A673 (cell line): Measurements from ENCODE around the gene SPPL2B. TPM values are rescaled to one million over a fixed set of nuclear protein-coding genes. Genes with fewer than 3 reads are reported as not detected.

Experiments
- BruUV-seq: library from RNA; stranded (reverse); fragments of 400-500 nt; replicated peaks from 2 replicates; lab custom pipeline; 2021; lab: Mats Ljungman, UMichigan
- CTCF ChIA-PET: fragments of 300-600 bp; sonication (Branson Sonifier 250); formaldehyde crosslinking; loops from one replicate; lab custom pipeline; 2022; ENCODE audit warnings: antibody characterized with exemption; lab: Charles Lee
- POLR2A ChIA-PET: fragments of 300-600 bp; sonication (Branson Sonifier 250); formaldehyde crosslinking; loops from one replicate; lab custom pipeline; 2022; ENCODE audit warnings: antibody characterized with exemption; ENCODE audit not compliant: low non-redundant PET; lab: Charles Lee
- DNase-seq: peaks from one replicate; pipeline ENCODE4 v3.0.0-alpha.2; 2015; ENCODE audit warnings: low spot score
- H3K27ac ChIP-seq: fragments of 200-600 bp; sonication (generic); 2 replicates; pipeline ENCODE4 v1.5.1; 2016; ENCODE audit warnings: mixed run types, low read depth, mild to moderate bottlenecking, mixed read lengths, antibody characterized with exemption, low read length; ENCODE audit not compliant: poor library complexity, severe bottlenecking
- H3K27me3 ChIP-seq: fragments of 200-600 bp; sonication (generic); replicated peaks from 2 replicates; pipeline ENCODE4 v1.6.1; 2017; ENCODE audit warnings: mixed run types, low read depth, mild to moderate bottlenecking, mixed read lengths, antibody characterized with exemption, low read length; ENCODE audit not compliant: insufficient read depth, poor library complexity
- H3K36me3 ChIP-seq: fragments of 200-600 bp; sonication (generic); 2 replicates; pipeline ENCODE4 v1.6.1; 2016; ENCODE audit warnings: mixed run types, mild to moderate bottlenecking, mixed read lengths, antibody characterized with exemption, low read length; ENCODE audit not compliant: insufficient read depth, poor library complexity, severe bottlenecking
- H3K4me1 ChIP-seq: fragments of 200-600 bp; sonication (generic); 2 replicates; pipeline ENCODE4 v1.6.1; 2017; ENCODE audit warnings: mixed run types, mild to moderate bottlenecking, mixed read lengths, antibody characterized with exemption, low read length; ENCODE audit not compliant: insufficient read depth, poor library complexity, severe bottlenecking
- H3K4me3 ChIP-seq: fragments of 200-600 bp; sonication (generic); 2 replicates; pipeline ENCODE4 v1.5.1; 2016; ENCODE audit warnings: low read depth, mixed run types, mild to moderate bottlenecking, mixed read lengths, low read length; ENCODE audit not compliant: poor library complexity, severe bottlenecking
- H3K9me3 ChIP-seq: fragments of 200-600 bp; sonication (generic); 2 replicates; pipeline ENCODE4 v1.6.1; 2016; ENCODE audit warnings: mixed run types, low read depth, mild to moderate bottlenecking, mixed read lengths, antibody characterized with exemption, low read length; ENCODE audit not compliant: poor library complexity, severe bottlenecking
- EZH2 ChIP-seq: fragments of 200-600 bp; sonication (generic); IDR thresholded peaks from 2 replicates; pipeline ENCODE4 v1.6.1; 2017; ENCODE audit warnings: borderline replicate concordance, low read depth, mild to moderate bottlenecking, mixed read lengths, antibody characterized with exemption, low read length; ENCODE audit not compliant: poor library complexity, severe bottlenecking
- intact Hi-C: fragments of 100-400 bp; cut with micrococcal nuclease; formaldehyde crosslinking; loops from one replicate; pipeline ENCODE4 v1.10.0; 2022; ENCODE audit not compliant: unreplicated experiment
- total RNA-seq: library from RNA; stranded (reverse); gene quantifications from 2 replicates; pipeline ENCODE4 v1.2.3, GENCODE V29; 2021
- TF ChIP-seq, protein P1 (sequence below): fragments of 300-800, 200-600 bp; sonication (generic); conservative IDR thresholded peaks from 2 replicates; pipeline ENCODE4 v1.5.1; 2017; ENCODE audit warnings: low read depth, mild to moderate bottlenecking, antibody characterized with exemption, low read length, moderate library complexity, mixed read lengths

SPPL2B gene
- total RNA-seq, 1 experiment from 2014 or later: 86.8 TPM

DNA sequence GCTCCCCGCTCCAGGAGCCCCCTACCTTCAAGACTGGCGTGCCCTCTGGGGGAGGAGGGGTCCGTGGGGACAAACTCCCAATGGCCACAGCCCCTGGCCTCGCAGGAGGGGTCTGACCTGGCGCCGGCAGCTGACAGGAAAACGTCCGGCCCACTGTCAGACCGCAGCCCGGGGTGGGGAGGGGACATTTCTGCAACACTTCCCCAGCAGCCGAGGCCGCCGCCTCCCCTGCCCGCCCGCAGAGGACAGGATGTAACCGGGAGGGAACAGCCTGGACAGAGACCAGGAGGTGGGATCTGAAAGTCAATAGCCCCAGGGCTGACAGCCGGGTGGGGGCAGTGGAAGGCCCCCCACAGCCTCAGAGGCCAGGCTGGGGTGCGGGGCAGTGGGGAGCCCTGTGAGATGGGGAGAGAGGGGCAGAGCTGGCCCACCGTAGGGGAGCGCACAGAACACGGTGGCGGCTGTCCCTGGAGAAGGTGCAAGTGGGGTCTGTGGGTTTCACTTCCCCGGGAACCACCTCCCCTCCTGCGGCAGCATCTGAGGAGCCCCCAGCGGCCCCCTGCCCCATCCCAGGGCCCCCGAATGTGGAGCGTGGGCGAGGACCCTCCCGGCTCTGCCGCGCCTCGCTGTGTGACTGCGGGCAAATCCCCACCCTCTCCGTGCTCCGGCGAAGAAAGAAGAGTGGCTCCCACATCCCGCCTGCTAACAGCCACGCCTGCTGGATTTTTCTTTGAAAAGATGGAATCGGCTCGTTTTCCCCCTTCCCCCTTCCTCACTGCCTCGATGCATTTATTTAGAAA lies 46.2 kb upstream of the SPPL2B start, which contains the start of gene PEAK3:
Gene PEAK3 (minus strand): TSS at position 114 of the 800 bp plus-strand sequence. CDS start 1,244 bp downstream, outside the sequence.
- ChIA-PET POLR2A (no interaction called here), CTCF (no interaction called here)
- BruUV-seq: no TSS peak
- Histone ChIP-seq H3K4me3 (no peak within 1 kb of the TSS), H3K9me3 (no peaks in the 10 kb centered on the region), H3K4me1 (no peaks in the 10 kb centered on the region), H3K27me3 (no peaks in the 10 kb centered on the region), H3K27ac (no peak within 1 kb of the TSS), H3K36me3 (no peaks in the 10 kb centered on the region)
- intact Hi-C loops: no loop called here
- DNase-seq: no peak
- TF ChIP-seq, protein P1, sequence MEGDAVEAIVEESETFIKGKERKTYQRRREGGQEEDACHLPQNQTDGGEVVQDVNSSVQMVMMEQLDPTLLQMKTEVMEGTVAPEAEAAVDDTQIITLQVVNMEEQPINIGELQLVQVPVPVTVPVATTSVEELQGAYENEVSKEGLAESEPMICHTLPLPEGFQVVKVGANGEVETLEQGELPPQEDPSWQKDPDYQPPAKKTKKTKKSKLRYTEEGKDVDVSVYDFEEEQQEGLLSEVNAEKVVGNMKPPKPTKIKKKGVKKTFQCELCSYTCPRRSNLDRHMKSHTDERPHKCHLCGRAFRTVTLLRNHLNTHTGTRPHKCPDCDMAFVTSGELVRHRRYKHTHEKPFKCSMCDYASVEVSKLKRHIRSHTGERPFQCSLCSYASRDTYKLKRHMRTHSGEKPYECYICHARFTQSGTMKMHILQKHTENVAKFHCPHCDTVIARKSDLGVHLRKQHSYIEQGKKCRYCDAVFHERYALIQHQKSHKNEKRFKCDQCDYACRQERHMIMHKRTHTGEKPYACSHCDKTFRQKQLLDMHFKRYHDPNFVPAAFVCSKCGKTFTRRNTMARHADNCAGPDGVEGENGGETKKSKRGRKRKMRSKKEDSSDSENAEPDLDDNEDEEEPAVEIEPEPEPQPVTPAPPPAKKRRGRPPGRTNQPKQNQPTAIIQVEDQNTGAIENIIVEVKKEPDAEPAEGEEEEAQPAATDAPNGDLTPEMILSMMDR: no peak
- no peak for TF ChIP-seq EZH2

DNA sequence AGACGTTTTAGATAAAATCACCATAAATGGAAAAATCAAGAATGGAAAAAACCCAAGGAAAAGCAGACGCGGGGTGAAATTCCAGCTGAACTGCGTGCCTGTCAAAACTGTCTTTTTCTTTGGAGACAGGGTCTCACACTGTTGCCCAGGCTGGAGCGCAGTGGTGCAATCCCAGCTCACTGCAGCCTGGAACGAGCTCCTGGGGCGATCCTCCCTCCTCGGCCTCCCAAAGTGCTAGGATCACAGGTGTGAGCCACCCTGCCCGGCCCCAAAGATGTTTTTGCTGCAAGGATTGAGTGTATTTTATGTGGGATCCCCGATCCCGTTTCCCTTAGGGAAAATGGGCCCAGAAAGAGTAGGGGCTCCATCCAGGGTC lies 45.6 kb upstream of the SPPL2B start:
- ChIA-PET CTCF (interaction anchor here (0.6 kb wide), 1 partner anchor 13 kb away, joined by 3 read pairs; no protein-coding TSS in a partner anchor), POLR2A (no interaction called here)
- Histone ChIP-seq H3K27me3 (no peaks in the 10 kb centered on the region), H3K4me1 (no peaks in the 10 kb centered on the region), H3K9me3 (no peaks in the 10 kb centered on the region), H3K4me3 (no peak overlapping the region), H3K36me3 (no peaks in the 10 kb centered on the region), H3K27ac (no peak overlapping the region)
- DNase-seq: no peak
- TF ChIP-seq, protein P1: no peak
- no peak for TF ChIP-seq EZH2
- intact Hi-C loops: no loop called here
- BruUV-seq: no TSS peak

DNA sequence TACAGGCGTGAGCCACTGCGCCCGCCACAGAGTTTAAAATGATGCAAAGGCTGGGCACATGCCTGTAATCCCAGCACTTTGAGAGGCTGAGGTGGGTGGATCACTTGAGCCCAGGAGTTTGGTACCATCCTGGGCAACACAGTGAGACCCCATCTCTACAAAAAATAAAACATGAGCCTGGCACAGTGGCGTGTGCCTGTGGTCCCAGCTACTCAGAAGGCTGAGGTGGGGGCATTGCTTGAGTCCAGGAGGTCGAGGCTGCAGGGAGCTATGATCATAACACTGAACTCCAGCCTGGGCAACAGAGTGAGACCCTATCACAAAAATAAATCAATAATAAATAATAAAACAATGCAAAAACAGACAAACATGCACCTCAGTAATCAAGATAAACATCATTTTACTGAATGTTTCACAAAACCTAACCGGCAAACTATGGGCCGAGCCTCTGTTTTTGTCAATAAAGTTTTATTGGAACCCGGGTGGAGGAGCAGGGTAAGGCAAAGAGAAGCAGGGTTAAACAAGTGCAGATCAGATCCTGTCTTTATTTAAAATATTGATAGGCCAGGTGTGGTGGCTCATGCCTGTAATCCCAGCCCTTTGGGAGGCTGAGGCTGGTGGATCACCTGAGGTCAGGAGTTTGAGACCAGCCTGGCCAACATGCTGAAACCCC lies 44.5 kb upstream of the SPPL2B start:
- BruUV-seq: no TSS peak
- Histone ChIP-seq H3K9me3 (no peaks in the 10 kb centered on the region), H3K36me3 (no peaks in the 10 kb centered on the region), H3K4me3 (no peak overlapping the region), H3K4me1 (no peaks in the 10 kb centered on the region), H3K27ac (no peak overlapping the region), H3K27me3 (peaks cover 7% of the 10 kb centered on the region)
- intact Hi-C loops: no loop called here
- no peak for DNase-seq
- TF ChIP-seq EZH2: no peak
- TF ChIP-seq, protein P1: no peak
- ChIA-PET CTCF (no interaction called here), POLR2A (no interaction called here)
